ENCODE measurements around the gene EID3.

Gene EID3

DNA sequence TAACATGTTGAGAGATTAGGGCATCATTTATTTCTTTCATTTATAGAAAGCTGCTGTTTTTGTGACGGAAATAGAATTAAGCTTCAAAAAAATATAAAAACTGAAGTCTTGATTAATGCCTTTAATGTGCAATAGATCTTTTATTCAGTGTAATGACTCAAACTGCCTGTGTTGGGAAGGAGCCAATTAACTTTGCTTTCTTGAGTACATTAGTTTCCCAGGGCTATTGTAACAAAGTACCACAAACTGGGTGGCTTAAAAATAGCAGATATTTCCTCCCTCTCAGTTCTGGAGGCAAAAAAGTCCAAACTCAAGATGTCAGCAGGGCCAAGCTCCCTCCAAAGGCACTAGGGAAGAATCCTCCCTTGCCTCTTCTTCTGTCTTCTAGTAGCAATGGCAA is 36.6 kb downstream of the EID3 start:
- DNase-seq (ENCODE audit: low spot score), result no peak

DNA sequence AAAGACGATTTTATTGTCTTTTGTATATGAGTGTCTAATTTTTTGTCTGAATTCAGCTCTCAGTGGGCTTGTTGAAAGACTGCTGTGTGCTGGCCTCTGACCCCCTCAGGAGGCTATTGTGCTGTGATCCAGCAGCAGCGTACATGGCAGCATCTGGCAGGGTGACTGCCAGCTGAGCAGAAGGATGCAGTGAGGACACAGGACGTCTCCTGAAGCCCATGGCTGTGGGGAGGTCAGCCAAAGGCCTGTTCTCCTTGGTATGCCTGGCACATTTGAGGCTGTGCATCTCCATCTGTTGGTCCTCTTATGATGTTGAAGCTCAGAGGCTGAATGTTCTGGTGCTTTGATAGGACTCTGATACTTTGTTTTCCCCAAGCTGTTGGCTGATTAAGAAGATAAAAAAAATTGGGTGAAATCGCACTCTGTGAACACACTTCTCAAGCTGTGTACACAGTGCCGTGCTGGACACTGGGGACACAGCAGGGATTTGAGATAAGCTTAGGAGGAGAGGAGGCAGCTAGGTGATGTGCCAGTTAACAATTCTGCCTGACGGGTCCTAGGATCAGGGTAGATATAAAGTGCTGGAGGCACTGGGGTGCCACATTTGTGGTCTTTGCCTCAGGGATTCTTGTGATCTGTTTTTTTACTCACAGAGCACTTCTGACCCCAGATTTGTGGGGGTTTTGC is 37.5 kb downstream of the EID3 start:
- no peak for DNase-seq (ENCODE audit: low spot score)

DNA sequence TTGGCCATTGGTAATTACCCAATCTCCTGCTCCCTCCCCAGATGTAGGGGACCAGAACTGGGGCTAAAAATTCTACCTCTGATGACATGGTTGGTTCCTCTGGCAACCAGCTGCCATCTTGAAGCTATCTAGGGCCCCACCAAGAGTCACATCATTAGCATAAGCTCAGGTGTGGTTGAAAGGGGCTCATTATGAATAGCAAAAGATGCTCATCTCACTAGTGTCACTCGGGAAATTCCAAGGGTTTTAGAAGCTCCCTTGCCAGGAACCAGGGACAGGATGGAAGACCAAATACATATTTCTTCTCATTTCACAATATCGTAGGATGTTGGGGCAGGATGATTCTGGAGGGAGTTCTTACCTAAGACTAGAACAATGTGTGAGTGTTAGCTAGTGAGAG is 38.6 kb downstream of the EID3 start:
- DNase-seq (ENCODE audit: low spot score), result no peak

DNA sequence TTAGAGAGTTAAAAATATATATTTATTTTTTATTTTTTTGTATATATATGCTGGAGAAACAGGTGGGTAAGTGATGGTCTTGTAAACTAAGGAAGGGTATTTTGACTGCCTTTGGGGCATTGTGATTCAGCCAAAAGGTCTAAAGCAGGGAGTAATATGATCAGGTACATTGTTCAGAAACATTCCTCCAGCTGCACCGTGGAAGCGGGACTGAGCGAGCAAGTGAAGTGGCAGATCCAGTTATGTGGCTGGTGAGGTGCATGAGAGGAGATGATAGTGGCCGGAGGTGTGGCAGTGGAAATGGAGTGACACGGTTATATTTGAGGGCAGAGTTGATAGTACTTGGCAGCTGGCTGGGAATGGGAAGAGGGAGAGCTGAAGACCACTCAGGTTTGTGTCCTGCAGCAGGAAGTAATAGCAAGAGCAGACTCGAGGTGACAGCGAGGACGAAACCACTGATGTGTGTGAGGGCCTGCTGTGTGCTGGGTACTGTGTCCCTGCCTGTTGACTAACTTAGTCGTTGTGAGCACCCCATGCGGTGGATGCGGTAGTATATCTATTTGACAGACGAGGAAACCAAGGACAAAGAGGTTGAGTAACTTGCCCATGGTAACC is 39.2 kb downstream of the EID3 start:
- no peak for DNase-seq (ENCODE audit: low spot score)

DNA sequence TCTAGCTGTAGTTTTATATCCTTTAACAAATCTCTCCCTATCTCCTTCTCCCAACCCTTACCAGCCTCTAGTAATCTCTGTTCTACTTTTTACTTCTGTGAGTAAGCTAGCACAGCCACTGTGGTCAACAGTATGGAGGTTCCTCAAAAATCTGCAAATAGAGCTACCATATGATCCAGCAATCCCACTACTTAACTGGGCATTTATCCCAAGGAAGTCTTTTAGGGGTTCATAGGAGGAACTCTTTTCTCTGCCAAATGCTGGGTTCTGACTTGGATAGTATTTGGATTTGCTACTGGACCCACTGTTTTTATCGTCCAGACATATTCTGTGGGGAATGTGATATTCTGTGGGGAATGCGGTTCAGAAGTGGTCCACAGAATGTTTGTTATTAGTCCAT is 41.1 kb downstream of the EID3 start:
- DNase-seq (ENCODE audit: low spot score), result no peak

DNA sequence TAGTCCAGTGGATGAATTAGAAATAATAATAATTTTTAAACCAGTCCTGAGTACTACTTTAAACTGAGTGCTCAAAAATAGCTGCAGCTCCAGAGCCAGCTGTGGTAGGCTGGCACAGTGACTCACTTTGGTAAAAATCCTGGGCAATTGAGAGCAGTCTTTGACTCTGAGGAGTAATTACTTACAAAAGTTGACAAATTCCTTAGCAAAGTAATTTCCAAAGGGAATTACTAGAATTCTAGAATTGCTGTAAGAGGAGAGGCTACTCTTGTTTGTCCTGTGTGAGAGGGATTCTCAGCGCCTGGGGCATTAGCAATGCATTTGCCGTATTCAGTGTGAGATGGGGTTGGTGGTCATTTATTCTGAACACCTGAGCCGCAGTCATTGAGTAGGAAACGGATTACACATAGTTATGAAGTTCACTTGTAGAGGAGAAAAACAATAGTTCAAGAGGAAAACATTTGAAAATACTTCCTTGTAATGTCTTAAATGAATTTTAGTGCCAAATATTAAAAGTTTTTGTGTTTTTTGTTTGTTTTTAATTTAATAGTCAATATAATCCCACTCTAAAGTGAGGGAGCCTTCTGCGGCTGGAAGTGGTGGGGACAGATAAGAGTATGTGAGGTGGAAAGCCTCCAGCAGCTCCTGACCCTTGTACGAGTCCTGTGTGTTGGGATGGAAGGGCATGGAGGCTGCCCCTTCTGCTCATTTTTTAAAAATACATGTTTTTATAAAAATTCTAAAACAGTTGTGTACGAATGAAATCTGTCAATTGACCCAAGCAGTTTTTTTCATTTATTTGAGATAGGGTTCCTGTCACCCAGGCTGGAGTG is 41.9 kb downstream of the EID3 start:
- DNase-seq (ENCODE audit: low spot score), result no peak

DNA sequence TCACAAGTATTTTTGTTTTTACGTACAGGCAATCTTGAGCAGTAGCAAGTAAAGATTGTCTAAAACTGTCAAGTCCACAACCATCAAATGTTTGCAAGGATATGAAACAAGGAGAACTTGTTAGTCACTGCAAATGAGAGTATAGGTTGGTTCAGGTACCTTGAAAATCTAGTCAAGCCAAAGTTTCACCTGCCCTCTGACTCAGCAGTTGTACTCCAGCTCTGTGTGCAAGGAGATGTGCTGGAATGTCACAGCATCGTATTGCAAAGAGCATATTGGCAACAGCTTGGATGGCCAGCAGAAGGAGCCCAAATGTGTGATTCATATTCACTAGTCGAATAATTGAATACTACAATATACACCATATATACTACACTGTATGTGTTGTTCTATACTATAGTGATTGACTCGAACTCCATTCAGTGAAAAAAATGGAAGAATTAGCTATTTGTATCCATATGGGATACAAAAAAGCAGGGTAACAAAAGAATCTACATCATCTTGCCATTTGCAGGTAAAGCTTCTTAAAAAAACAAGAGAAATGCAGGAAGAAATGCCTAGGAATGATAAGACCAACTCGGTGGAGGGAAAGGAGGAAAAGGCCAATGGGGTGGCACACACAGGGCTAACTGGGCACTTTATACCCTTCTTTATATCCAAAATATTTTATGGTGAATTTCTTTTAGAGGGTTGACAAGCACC is 44.0 kb downstream of the EID3 start:
- DNase-seq (ENCODE audit: low spot score), result no peak

DNA sequence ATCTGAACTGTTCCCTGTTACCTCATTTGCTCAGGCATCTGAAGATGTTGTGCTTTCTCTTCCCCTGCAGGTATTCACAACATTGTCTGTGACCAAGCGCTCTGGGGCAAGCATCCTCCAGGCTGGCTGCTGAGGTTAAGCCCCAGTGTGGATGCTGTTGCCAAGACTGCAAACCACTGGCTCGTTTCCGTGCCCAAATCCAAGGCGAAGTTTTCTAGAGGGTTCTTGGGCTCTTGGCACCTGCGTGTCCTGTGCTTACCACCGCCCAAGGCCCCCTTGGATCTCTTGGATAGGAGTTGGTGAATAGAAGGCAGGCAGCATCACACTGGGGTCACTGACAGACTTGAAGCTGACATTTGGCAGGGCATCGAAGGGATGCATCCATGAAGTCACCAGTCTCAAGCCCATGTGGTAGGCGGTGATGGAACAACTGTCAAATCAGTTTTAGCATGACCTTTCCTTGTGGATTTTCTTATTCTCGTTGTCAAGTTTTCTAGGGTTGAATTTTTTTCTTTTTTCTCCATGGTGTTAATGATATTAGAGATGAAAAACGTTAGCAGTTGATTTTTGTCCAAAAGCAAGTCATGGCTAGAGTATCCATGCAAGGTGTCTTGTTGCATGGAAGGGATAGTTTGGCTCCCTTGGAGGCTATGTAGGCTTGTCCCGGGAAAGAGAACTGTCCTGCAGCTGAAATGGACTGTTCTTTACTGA is 44.9 kb downstream of the EID3 start:
- no peak for DNase-seq (ENCODE audit: low spot score)

DNA sequence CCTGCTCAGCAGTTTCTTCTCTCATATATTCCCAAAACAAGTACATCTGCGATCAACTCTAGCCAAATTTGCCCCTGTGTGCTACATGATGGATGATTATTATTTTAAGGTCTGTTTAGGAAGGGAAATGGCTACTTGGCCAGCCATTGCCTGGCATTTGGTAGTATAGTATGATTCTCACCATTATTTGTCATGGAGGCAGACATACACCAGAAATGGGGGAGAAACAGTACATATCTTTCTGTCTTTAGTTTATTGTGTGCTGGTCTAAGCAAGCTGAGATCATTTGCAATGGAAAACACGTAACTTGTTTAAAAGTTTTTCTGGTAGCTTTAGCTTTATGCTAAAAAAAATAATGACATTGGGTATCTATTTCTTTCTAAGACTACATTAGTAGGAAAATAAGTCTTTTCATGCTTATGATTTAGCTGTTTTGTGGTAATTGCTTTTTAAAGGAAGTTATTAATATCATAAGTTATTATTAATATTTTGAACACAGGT is 45.5 kb downstream of the EID3 start:
- no peak for DNase-seq (ENCODE audit: low spot score)

DNA sequence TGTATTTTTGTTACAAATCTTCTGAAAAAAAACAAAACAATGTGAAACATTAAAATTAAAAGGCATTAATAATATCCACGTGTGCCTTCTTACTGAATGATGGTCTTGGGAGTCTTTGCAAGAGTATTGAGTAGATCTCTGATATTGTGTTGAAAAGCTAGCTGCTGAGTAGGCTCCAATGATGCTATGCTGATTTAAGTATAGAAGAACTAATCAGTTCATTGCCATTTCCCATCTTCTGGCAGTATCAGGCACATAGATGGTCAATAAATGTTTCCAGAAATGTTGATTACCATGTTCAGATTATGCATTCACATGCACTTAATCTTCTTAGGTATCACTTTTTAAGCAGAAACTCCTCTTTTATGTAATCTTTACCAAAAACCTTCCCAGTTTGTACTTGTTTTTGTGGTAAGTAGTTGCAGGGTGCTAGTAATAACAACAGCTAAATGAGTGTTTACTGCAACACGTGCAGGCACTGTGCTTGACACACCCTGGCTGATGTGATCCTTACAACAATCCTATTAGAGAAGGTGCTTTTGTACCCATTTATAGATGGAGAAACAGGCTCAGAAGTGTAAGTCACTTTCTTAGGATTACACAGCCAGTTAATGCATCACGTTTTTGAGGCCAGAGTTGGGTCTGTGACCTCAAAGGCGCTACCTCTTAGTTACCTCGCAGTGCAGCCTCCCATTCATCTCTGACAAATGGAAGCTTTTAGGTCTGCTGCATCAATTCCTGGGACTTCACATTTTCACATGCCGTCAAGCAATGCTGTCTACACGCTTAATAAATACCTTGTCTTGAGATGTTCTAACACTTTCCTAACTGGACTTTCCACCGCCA is 46.9 kb downstream of the EID3 start:
- no peak for DNase-seq (ENCODE audit: low spot score)

DNA sequence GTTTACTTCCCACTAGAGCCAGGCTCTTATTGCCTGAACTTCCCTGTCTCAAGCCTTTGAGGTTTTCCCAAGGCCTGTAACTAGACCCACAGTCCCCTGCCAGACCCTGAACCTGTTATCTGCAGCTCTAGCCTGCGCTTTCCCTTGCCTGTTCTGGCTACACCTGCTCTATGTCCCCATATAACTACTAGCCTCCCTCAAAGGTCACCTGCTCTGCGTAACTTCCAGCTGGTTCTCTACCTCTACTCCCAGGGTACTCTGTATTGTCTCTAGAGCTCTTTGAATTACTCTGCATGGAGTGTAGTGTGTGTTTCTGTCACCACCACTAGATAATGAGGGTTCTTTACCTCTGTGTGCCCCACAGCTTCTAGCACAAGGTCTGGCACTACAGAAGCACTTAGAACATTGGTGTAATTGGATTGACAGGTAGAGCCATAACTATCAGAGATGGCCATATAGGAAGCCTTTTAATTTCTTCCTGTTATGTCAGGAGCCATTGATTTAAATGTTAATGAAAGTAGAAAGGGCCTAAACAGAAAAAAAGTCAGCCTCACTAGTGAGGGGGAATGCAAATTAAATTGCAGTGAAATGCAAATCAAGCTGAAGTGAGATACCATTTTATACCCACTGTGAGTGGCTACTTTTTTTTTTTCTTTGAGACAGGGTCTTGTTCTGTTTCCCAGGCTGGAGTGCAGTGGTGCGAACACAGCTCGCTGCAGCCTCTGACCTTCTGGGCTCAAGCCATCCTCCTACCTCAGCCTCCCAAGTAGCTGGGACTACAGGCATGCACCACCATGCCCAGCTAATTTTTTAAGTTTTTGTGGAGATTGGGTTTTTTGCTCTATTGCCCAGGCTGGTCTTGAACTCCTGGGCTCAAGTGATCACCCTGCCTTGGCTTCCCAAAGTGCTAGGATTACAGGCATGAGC is 47.8 kb downstream of the EID3 start:
- no peak for DNase-seq (ENCODE audit: low spot score)

DNA sequence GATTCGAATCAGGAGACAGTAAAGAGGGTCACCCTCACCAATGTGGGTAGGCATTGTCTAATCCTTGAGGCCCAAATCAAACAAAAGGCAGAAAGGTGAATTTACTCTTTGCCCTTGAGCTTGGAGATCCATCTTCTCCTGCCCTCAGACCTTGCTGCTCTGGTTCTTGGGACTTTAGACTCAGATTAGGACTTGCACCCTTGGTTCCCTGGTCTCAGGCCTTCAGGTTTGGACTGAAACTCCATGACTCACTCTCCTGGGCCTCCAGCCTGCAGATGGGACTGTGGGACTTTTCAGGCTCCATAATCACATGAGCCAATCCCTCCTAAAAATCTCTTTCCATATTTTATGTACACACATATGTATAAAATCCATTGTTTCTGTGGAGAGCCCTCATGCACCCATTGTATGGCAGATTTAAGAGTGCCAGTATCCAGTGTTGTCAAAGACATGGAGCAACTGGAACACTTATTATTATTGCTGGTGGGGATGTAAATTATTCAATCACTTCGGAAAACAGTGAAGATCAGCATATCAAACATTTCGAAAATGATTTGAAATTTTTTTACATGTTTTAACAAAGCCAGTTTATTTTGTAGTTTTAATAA is 48.7 kb downstream of the EID3 start:
- no peak for DNase-seq (ENCODE audit: low spot score)

DNA sequence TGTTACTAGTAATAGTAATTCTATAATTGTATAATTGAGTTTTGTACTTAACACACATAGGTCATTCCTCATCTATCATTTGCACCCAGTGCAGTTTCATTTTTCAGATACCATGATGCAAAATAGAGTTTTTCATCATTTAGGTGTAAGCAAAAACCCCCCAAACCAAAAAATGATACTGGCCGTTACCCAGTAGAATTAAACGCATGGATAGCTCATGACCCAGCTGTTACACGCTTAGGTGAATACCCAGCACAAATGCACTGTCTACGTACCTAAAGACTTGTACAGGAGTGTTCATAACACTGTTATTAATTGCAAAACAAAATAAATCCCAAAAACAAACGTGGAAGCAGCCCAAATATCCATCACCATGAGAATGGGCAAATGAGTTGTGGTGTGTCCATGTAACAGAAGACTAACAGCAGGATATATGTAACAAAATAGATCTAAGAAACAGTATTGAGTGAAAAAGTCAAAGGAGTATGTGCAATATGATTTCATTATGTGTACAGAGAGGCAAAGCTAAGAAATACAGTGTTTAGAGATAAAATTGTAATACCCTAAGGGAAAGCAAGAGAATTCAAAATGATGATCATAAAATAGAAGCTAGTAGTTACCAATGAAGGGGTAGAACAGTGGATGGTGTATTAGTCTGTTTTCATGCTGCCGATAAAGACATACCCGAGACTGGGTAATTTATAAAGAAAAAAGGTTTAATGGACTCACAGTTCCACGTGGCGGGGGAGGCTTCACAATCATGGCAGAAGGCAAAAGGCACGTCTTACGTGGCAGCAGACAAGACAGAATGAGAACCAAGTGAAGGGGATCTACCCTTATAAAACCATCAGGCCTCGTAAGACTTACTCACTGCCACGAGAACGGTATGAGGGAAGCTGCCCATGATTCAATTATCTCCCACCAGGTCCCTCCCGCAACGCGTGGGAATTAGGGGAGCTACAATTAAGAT is 49.8 kb downstream of the EID3 start:
- DNase-seq (ENCODE audit: low spot score), result no peak

DNA sequence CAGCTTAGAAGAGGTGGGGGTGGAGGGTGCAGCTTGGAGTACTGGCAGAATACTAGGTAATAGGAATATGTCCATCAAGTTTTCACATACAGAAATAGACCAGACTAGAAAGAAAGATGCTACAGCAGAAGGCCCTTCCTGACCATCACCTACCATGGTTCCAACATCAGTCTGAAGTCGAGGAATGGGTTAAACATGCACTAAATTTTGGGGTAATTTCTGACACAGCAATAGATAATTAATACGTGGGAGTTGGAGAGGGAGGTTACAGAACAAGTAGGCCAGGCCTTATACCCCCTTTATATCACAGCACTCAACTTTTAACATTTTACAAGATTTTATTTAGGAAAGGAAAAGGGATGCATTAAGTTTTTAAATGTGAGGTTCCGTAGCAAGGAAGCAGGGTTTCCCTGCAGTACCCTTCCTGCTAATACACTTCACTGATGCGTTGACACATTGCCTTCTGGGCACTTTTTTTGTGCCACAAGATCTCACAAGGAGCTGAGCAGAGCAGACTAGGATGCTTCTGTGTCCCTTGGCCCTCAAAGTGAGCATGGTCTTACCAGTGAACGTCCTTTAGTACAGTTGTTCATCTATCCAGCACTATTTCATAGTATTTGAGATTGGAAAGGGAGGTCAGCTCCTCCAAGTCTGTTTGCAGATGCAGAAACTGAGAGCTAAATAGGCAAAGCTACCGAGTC is 50.8 kb downstream of the EID3 start:
- no peak for DNase-seq (ENCODE audit: low spot score)

Data from LoVo (cell line).